T-helper 2 cell treated with Interferon-gamma antibody and Interleukin-4, amounts not matched to agents 100 ng/mL and 5 ng/mL, for 36 hours (primary cell): Measurements from ENCODE around the gene LRP1B. TPM values are rescaled to one million over a fixed set of nuclear protein-coding genes. Genes with fewer than 3 reads are reported as not detected.

Experiments used
- intact Hi-C: fragments of 100-400 bp; cut with micrococcal nuclease; formaldehyde crosslinking; loops from one replicate; pipeline ENCODE4 v1.15.1; 2023
- total RNA-seq: library from RNA; stranded (reverse); gene quantifications from 2 replicates; pipeline ENCODE4 v1.2.3, GENCODE V29; 2022

LRP1B gene
- total RNA-seq: not detected in 2 replicates

GRCh38 chr2:142131010-142131669 lies at the start of gene LRP1B:
Gene LRP1B (minus strand): TSS chr2:142131016. CDS start chr2:142130729, 287 bp downstream.
- intact Hi-C loops: no loop called here

DNA sequence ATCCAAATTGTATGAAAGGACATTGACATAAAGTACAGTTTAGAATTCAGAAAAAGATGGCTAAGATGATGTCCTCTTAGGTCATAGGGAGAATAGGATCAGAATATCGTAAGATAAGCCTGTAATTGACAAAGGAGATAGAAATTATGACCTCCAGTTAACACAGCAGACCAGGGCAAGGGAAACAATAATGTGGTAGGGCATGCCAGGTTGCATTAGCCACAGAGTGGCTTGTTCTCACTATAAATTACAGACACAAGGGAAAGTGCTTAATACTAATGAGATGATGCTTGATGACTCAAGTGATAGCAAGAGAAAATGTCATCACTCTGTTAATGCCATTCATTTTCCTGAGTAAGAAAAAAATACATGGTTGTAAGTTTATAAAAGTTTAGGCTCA lies 48.9 kb upstream of the LRP1B start:
- intact Hi-C loops: no loop called here

DNA sequence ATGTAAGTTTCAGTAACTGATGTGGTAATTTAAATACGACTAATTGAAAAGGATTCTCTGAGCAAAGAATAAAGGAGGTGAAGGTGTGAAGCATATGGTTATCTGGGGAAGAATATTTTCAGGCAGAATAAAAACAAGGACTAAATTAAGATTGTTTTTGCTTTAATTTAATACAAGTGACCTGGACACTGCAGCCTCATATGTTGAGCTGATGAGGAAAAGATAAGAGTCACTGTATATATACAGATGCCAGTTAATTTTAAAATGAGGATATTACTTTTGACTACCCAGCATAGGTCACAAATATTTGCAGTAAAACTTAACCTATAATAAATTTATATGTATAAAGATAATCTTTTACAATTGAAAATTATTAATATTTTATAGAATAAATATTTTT lies 47.8 kb upstream of the LRP1B start:
- intact Hi-C loops: no loop called here

- intact Hi-C loops: no loop called here
These were observed 46.1 kb upstream of the LRP1B start for GRCh38 chr2:142176941-142177340.

GRCh38 chr2:142175813-142176338 lies 45.1 kb upstream of the LRP1B start:
- intact Hi-C loops: no loop called here

GRCh38 chr2:142174176-142174575 lies 43.4 kb upstream of the LRP1B start:
- intact Hi-C loops: no loop called here

DNA sequence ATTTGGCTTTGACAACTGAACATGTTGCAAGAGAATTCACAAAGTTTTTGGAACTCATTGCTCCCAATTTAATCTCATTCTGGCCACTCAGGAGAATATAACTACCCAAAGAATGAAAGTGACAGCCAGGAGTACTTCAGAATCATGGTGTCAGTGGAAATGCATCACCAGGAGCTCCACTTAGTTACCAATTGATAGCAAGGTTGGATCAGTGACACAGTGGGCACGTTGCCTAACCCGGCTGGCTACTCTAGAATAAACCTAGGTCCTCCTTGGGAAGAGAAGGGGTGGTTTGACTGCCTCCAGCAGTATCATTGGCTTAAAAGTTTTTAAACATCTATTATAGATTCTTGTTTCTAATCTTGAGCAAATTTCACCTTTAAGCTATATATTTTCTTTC lies 40.0 kb upstream of the LRP1B start:
- intact Hi-C loops: no loop called here

GRCh38 chr2:142165790-142166189 lies 35.0 kb upstream of the LRP1B start:
- intact Hi-C loops: no loop called here

- intact Hi-C loops: no loop called here
These were observed 22.8 kb upstream of the LRP1B start for GRCh38 chr2:142153601-142154000.

DNA sequence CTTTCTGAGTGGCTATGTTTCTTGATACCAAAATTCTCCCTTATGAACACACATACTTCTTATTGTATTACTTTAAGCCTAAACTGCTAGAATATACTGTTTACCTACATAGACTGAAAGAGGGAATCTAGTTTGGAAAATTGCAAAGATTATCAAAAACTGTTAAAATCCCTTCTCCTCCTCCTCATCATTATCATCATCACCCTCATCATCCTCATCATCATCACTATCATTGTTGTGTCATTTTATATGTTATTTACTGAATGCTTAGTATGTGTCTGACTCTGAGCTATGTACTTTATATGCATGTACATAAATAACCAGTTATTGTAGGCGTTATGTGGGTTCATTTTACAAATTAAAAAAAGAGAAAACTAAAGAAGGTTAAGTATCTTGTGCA lies 19.6 kb upstream of the LRP1B start:
- intact Hi-C loops: no loop called here

GRCh38 chr2:142144547-142144946 lies 13.7 kb upstream of the LRP1B start:
- intact Hi-C loops: no loop called here

DNA sequence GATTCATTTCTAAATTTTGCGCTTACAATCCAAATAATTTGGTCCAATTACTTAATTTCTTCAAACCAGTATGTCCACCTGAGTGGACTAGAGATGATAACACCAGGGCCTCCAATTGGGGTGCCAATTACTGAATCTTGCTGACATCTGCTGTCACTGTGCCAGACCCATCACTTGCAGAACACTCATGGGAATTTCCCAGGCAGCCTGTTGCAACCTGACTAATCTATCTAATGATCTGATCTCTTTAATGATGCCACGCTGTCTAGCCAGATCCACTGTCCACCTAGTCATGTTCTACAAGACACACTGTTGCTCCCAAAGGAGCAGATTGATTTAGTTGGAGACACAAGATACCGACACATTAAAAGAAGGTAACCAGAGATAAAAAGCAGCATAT lies 11.8 kb upstream of the LRP1B start:
- intact Hi-C loops: no loop called here

DNA sequence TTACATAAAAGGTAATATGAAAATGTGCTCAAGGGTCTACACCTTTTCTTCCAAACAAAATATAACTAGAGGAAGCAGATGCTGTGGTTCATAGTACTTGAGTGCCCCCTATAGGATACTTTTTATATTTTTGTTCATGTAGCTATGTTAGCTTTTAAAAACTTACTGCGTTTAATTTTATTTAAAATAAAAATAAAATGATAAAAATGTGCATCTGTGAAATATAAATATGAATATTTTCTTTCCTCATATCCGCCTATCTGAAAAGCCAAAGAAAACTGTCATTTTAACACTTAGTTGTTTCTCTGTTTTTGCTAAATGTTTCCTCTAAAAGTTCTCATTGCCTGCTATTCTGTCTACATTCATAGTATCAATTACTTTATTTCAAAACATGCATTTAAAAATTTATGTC lies 9.6 kb upstream of the LRP1B start:
- intact Hi-C loops: no loop called here

- intact Hi-C loops: no loop called here
These were observed 8.6 kb upstream of the LRP1B start for GRCh38 chr2:142139384-142139783.

- intact Hi-C loops: no loop called here
These were observed 5.8 kb upstream of the LRP1B start for GRCh38 chr2:142136571-142136970.

DNA sequence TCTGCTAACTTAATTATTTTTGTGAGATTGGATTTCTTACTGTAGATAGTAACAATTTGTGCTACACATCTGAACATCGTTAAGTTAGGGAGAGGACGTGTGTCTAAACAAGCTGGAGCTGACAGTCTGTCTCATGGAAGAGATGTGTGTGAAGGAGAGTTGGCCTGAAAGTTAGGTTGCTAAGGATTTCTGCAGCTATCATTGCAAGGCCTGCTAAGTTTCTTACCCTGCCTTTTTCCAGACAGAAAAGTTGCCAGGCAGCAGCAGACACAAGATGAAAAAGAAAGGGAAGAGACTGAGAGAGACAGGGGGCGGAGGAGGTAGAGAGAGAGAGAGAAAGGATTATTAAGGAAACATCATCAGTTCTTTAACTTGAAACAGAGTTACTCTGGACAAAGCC lies 4.1 kb upstream of the LRP1B start:
- intact Hi-C loops: no loop called here

DNA sequence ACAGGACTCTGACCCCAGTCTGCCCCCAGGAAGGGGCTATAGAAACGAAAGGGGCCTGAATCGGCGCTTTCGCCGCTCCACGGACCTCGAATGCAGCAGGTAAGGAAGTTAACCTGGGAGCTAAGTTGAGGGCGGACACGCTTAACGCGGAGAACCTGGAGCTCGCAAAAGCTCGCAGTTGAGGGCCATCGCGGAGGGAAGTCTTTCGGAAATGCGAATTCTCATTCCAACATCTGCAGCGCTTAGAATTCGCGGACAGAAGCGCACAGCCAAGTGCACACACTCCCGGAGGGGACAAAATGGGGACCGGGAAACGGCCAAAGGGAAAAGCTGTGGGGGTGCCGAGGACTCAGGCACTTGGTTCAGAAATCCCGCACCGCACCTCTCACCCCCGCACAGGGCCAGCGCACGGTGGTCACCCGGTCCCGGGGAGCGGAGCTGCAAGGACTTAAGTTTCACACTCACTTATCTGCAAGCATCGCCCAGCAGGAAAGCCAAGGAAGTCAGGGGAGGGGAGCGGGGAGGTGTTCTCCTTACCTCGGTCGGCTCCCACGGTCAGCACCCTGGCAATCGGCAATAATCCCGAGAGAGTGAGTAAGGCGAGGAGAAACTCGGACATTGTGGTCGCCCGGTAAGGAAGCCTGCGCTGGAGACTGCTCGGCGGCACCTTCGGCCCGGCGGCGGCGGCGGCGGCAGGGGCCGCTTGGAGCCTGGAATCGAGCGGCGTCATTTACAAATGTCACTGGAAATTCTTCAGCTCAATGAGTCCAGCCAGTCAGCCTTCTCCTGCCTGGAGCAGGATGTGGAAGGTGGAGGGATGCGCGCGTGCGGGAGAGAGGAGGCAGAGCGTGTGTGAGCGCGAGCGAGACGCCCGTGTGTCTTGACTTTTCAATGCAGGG lies 456 bp downstream of the LRP1B start:
- intact Hi-C loops: no loop called here

DNA sequence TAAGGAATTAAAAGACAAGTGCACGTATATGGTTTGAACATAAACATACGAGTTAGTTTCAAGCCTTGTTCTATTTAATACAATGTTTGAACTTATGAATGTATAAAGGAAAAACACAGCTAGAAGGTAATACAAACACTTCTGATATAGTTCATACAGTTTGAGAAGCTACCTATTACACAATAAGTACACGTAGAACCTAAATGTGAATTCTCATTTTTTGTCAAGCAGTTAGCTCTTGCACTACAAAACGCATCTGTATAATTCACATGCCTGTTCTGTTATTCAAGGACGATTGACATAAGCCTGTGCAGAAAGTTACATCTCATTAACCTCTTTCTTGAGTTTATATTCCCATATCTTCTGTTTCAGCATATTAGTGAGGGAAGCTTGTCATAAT lies 2.7 kb downstream of the LRP1B start:
- intact Hi-C loops: no loop called here

GRCh38 chr2:142127248-142127647 lies 3.6 kb downstream of the LRP1B start:
- intact Hi-C loops: no loop called here

- intact Hi-C loops: no loop called here
These were observed 6.1 kb downstream of the LRP1B start for GRCh38 chr2:142124706-142125105.

- intact Hi-C loops: no loop called here
These were observed 11.5 kb downstream of the LRP1B start for GRCh38 chr2:142119347-142119746.

- intact Hi-C loops: no loop called here
These were observed 18.0 kb downstream of the LRP1B start for GRCh38 chr2:142112757-142113221.
